ENCODE results near the gene MAP1B. TPM values are rescaled to one million over a fixed set of nuclear protein-coding genes. Genes with fewer than 3 reads are reported as not detected.

The MAP1B gene
- total and polyA plus RNA-seq, 2 of the 4 experiments (the other 2 are of a cell fraction), result 41.1 to 183 TPM

DNA sequence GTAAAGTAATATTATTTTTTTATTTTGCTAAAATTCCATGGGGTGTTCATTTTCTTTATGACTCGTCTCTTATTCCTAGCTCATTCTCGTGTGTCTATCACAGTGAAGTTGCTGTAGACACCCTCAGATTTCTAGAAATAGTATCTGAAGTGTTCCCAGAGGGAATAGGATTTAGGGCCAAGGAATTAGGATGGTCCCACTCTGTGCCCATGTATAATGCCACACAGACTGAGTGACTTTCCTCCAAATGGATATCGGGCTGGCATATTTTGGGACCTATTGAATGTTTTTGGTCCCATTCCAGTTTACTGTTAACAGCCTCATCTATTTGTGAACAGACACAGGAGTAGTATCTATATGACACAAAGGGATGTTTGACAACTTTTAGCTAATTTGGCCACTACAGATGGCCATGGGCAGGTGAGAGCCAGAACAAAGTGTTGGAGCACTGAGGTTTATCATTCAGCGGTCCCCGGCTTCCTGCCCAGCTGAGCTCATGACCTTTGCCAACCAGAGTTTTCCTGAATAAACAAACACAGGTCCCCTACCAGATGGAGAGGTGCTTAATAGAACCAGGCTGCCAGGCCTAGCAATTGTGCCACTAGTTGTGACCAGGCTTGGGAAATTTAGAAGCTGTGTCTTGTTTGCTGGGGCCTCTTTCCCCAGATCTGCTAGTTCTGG lies 46.9 kb downstream of the MAP1B start:
- Histone ChIP-seq H3K23ac (ENCODE audit: low read depth, low read length) (peak overlapping the region; percentile 74; the same call in 1 of the 2 replicates), H4K8ac (ENCODE audit: low read depth in 2 of 2, low read length in 2 of 2) (peak overlapping the region in 1 of 2 experiments; percentile 58; a peak in 1 of 4 replicates), H4K5ac (ENCODE audit: low read depth, low read length) (peak overlapping the region; percentile 33), H2AK5ac (ENCODE audit: low read depth, low read length) (peak overlapping the region; percentile 54; the same call in 1 of the 2 replicates), H3K4ac (ENCODE audit: low read depth, low read length) (peak overlapping the region; percentile 17), H3K56ac (ENCODE audit: extremely low read depth, insufficient read depth, low read length) (no peak overlapping the region), H3K27me3 (ENCODE audit: control insufficient read depth, insufficient read depth, low read length) (no peaks in the 10 kb centered on the region), H2BK120ac (ENCODE audit: low read depth, low read length) (peak overlapping the region; percentile 74), H3K27ac (ENCODE audit: insufficient read depth, low read length) (peak overlapping the region; percentile 3; the same call in 1 of the 2 replicates), H4K91ac (ENCODE audit: insufficient read depth, low read depth, low read length) (peak overlapping the region; percentile 31), H3K36me3 (ENCODE audit: control insufficient read depth, insufficient read depth, low read length) (no peaks in the 10 kb centered on the region), H3K4me1 (ENCODE audit: control insufficient read depth, insufficient read depth, low read length) (peaks cover 39% of the 10 kb centered on the region), H2BK20ac (ENCODE audit: low read depth, low read length) (peak overlapping the region; percentile 63; the same call in 1 of the 2 replicates), H2AK9ac (replicated peaks; ENCODE audit: low read depth, low read length, poor library complexity) (peak overlapping the region; percentile 2), H3K9ac (ENCODE audit: low read depth, low read length) (no peak overlapping the region), H2BK5ac (ENCODE audit: low read depth, low read length, poor library complexity, severe bottlenecking) (peak overlapping the region; percentile 50), H2BK15ac (ENCODE audit: low read depth, low read length) (peak overlapping the region; percentile 62; the same call in 1 of the 3 replicates), H3K9me3 (ENCODE audit: control insufficient read depth, insufficient read depth, low read length) (no peaks in the 10 kb centered on the region), H3K79me1 (ENCODE audit: low read depth in 1 of 2, low read length in 2 of 2) (peaks cover 57 to 90% of the 10 kb centered on the region in 2 experiments), H3K4me3 (ENCODE audit: insufficient read depth, low read depth, low read length) (no peak overlapping the region), H4K20me1 (ENCODE audit: insufficient read depth, low read length) (peaks cover 8% of the 10 kb centered on the region; the same call in 1 of the 2 replicates), H3K18ac (ENCODE audit: low read depth, low read length) (peak overlapping the region; percentile 42; the same call in 1 of the 2 replicates), H3K9me1 (ENCODE audit: insufficient read depth, low read length) (peaks cover 44% of the 10 kb centered on the region), H2AFZ (replicated peaks; ENCODE audit: low read length, poor library complexity) (no peak overlapping the region), H3K14ac (replicated peaks; ENCODE audit: low read depth, low read length) (peak overlapping the region; percentile 74), H3K4me2 (ENCODE audit: low read depth, low read length) (peak overlapping the region; percentile 24)
- CTCF ChIA-PET, result no interaction called here
- no peak for ATAC-seq (ENCODE audit: low read depth)
- in situ Hi-C loops (cut with MboI; ENCODE audit: low sequenced_read_pairs), result no loop called here
- dilution Hi-C loops (cut with HindIII; ENCODE audit: low sequenced_read_pairs, unreplicated experiment), result no loop called here
- no peak for DNase-seq
- no CpG with 5 or more reads among the region's 5 CpGs for WGBS, 2 experiments (ENCODE audit: extremely low coverage in 2 of 2, insufficient read length in 1 of 2)
- intact Hi-C loops (cut with micrococcal nuclease), result loop anchor here (5.0 kb wide), 1 partner anchor 93 kb away; no protein-coding TSS in a partner anchor
- no TSS peak for BruUV-seq (replicated peaks)
- POLR2A ChIA-PET (ENCODE audit: unreplicated experiment), result interaction anchor here (0.5 kb wide), 1 partner anchor 13 kb away, joined by 7 read pairs; no protein-coding TSS in a partner anchor
- TF ChIP-seq SMC3 (IDR thresholded peaks at IDR 0.05; ENCODE audit: low read depth, low read length), result no peak
- TF ChIP-seq, protein P1, sequence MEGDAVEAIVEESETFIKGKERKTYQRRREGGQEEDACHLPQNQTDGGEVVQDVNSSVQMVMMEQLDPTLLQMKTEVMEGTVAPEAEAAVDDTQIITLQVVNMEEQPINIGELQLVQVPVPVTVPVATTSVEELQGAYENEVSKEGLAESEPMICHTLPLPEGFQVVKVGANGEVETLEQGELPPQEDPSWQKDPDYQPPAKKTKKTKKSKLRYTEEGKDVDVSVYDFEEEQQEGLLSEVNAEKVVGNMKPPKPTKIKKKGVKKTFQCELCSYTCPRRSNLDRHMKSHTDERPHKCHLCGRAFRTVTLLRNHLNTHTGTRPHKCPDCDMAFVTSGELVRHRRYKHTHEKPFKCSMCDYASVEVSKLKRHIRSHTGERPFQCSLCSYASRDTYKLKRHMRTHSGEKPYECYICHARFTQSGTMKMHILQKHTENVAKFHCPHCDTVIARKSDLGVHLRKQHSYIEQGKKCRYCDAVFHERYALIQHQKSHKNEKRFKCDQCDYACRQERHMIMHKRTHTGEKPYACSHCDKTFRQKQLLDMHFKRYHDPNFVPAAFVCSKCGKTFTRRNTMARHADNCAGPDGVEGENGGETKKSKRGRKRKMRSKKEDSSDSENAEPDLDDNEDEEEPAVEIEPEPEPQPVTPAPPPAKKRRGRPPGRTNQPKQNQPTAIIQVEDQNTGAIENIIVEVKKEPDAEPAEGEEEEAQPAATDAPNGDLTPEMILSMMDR (conservative IDR thresholded peaks at IDR 0.05; ENCODE audit: low read depth, low read length), result no peak
- no peak for TF ChIP-seq NFE2L2 (IDR thresholded peaks at IDR 0.05; ENCODE audit: low read depth, low read length)
- TF ChIP-seq, protein P2, sequence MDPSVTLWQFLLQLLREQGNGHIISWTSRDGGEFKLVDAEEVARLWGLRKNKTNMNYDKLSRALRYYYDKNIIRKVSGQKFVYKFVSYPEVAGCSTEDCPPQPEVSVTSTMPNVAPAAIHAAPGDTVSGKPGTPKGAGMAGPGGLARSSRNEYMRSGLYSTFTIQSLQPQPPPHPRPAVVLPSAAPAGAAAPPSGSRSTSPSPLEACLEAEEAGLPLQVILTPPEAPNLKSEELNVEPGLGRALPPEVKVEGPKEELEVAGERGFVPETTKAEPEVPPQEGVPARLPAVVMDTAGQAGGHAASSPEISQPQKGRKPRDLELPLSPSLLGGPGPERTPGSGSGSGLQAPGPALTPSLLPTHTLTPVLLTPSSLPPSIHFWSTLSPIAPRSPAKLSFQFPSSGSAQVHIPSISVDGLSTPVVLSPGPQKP (IDR thresholded peaks at IDR 0.05; ENCODE audit: borderline replicate concordance, low read depth, low read length), result no peak
- TF ChIP-seq BHLHE40 (IDR thresholded peaks at IDR 0.05; ENCODE audit: low read depth, low read length), result no peak
- TF ChIP-seq MAZ (IDR thresholded peaks at IDR 0.05; ENCODE audit: borderline replicate concordance, low read depth, low read length), result no peak
- no peak for TF ChIP-seq RAD21 (IDR thresholded peaks at IDR 0.05; ENCODE audit: low read length)
- no peak for TF ChIP-seq RFX5 (IDR thresholded peaks at IDR 0.05; ENCODE audit: low read depth, low read length)
- TF ChIP-seq POLR2A (IDR thresholded peaks at IDR 0.05; ENCODE audit: low read depth, low read length), result no peak
- no peak for TF ChIP-seq RCOR1 (IDR thresholded peaks at IDR 0.05; ENCODE audit: insufficient replicate concordance, low read length)
- no peak for TF ChIP-seq FOS (IDR thresholded peaks at IDR 0.05; ENCODE audit: low read depth, low read length)
- no peak for TF ChIP-seq MAFK (IDR thresholded peaks at IDR 0.05; ENCODE audit: low read depth, low read length)
- TF ChIP-seq, protein P3, sequence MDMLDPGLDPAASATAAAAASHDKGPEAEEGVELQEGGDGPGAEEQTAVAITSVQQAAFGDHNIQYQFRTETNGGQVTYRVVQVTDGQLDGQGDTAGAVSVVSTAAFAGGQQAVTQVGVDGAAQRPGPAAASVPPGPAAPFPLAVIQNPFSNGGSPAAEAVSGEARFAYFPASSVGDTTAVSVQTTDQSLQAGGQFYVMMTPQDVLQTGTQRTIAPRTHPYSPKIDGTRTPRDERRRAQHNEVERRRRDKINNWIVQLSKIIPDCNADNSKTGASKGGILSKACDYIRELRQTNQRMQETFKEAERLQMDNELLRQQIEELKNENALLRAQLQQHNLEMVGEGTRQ (IDR thresholded peaks at IDR 0.05; ENCODE audit: low read depth, low read length), result no peak
